ENCODE results near the gene NEO1. TPM values are rescaled to one million over a fixed set of nuclear protein-coding genes. Genes with fewer than 3 reads are reported as not detected.

NEO1 gene
- polyA plus RNA-seq, 1 of the 3 experiments (the other 2 are of a cell fraction), result 13.1 TPM

DNA sequence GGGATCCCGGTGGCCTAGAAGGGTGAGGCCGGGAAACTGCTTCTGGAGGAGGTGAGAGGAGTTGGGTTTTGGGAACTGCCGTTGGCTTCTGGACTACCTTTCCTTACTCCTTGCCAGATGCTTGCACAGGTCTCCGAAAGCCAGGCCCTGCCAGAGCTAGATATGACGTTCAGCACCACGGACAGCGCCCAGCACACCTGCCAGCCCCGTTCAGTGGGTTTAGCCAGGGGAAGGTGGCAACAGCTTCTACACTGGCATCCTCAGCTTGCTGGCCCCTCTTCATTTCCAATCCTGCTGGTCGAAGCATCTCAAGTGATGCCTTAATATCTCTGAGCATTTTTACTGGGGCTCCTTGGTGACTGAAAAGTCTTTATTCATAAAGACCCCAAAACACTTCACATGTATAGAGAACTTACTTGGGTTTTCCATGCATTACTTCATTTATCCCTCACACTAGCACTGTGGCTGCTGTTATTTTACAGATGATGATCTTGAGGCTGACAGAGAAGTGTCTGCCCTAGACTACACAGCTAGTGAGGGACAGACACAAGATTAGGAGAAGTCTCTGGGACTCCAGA is 294.6 kb downstream of the NEO1 start:
- no peak overlapping the region for H3K9ac ChIP-seq
- no peaks in the 10 kb centered on the region for H3K9me2 ChIP-seq
- H3K4me2 ChIP-seq, result no peak overlapping the region
- no peaks in the 10 kb centered on the region for H3K36me3 ChIP-seq (replicated peaks in 1 of 2; ENCODE audit: control insufficient read depth in 1 of 2, insufficient read depth in 2 of 2, low read length in 1 of 2)
- WGBS (ENCODE audit: low lambda C conversion rate), result 53% methylated on average over 7 of the region's 9 CpGs
- no peak for DNase-seq
- H3K27ac ChIP-seq (ENCODE audit: low read depth in 2 of 2, low read length in 1 of 2), result no peak overlapping the region
- H3K9me3 ChIP-seq, result no peaks in the 10 kb centered on the region
- H3K79me2 ChIP-seq (ENCODE audit: insufficient read depth), result no peaks in the 10 kb centered on the region
- H3F3A ChIP-seq (replicated peaks; ENCODE audit: insufficient read depth), result no peaks in the 10 kb centered on the region
- no peak overlapping the region for H2AFZ ChIP-seq (ENCODE audit: low read depth)
- H3K4me3 ChIP-seq (ENCODE audit: low read depth in 2 of 2, low read length in 1 of 2), result no peak overlapping the region
- H3K4me1 ChIP-seq (ENCODE audit: control insufficient read depth in 1 of 2, insufficient read depth in 2 of 2, low read depth in 1 of 2, low read length in 1 of 2), result peaks cover 0 to 3% of the 10 kb centered on the region in 2 experiments; a peak in 1 of 4 replicates
- peaks cover 5% of the 10 kb centered on the region; the same call in 1 of the 2 replicates for H3K27me3 ChIP-seq (ENCODE audit: insufficient read depth)
- ChIA-PET CTCF (no interaction called here), POLR2A (no interaction called here)
- no peaks in the 10 kb centered on the region for H4K20me1 ChIP-seq (ENCODE audit: insufficient read depth)
- TF ChIP-seq MEF2A (IDR thresholded peaks at IDR 0.05; ENCODE audit: borderline replicate concordance, low read depth), result no peak
- peak; percentile 97 for TF ChIP-seq REST (IDR thresholded peaks at IDR 0.05; ENCODE audit: low read depth, low read length)

- DNase-seq, result no peak
- Histone ChIP-seq H3K4me1 (ENCODE audit: control insufficient read depth in 1 of 2, insufficient read depth in 2 of 2, low read depth in 1 of 2, low read length in 1 of 2) (no peaks in the 10 kb centered on the region), H2AFZ (ENCODE audit: low read depth) (no peak overlapping the region), H3K4me2 (no peak overlapping the region), H4K20me1 (ENCODE audit: insufficient read depth) (no peaks in the 10 kb centered on the region), H3K4me3 (ENCODE audit: low read depth in 2 of 2, low read length in 1 of 2) (no peak overlapping the region), H3K36me3 (replicated peaks in 1 of 2; ENCODE audit: control insufficient read depth in 1 of 2, insufficient read depth in 2 of 2, low read length in 1 of 2) (no peaks in the 10 kb centered on the region), H3K9me2 (no peaks in the 10 kb centered on the region), H3F3A (replicated peaks; ENCODE audit: insufficient read depth) (no peaks in the 10 kb centered on the region), H3K9ac (no peak overlapping the region), H3K27ac (ENCODE audit: low read depth in 2 of 2, low read length in 1 of 2) (no peak overlapping the region), H3K27me3 (ENCODE audit: insufficient read depth) (peaks cover 5% of the 10 kb centered on the region; the same call in 1 of the 2 replicates), H3K79me2 (ENCODE audit: insufficient read depth) (no peaks in the 10 kb centered on the region), H3K9me3 (no peaks in the 10 kb centered on the region)
- CTCF ChIA-PET, result interaction anchor here (1.6 kb wide), 1 partner anchor 43 kb away, joined by 3 read pairs; no protein-coding TSS in a partner anchor
- TF ChIP-seq YY1 (IDR thresholded peaks at IDR 0.05; ENCODE audit: low read depth), result no peak
- POLR2A ChIA-PET, result no interaction called here
Measured at GRCh38 chr15:73349191-73349590, 296.9 kb downstream of the NEO1 start.

- 51% methylated on average over 9 of the region's 10 CpGs for WGBS (ENCODE audit: low lambda C conversion rate)
- Histone ChIP-seq H2AFZ (ENCODE audit: low read depth) (no peak overlapping the region), H3K27ac (ENCODE audit: low read depth in 2 of 2, low read length in 1 of 2) (no peak overlapping the region), H3K27me3 (ENCODE audit: insufficient read depth) (peaks cover 5% of the 10 kb centered on the region; the same call in 1 of the 2 replicates), H3K9me3 (no peaks in the 10 kb centered on the region), H3K4me3 (ENCODE audit: low read depth in 2 of 2, low read length in 1 of 2) (no peak overlapping the region), H3K4me1 (ENCODE audit: control insufficient read depth in 1 of 2, insufficient read depth in 2 of 2, low read depth in 1 of 2, low read length in 1 of 2) (no peaks in the 10 kb centered on the region; a peak in 1 of 4 replicates), H3K79me2 (ENCODE audit: insufficient read depth) (no peaks in the 10 kb centered on the region), H3F3A (replicated peaks; ENCODE audit: insufficient read depth) (no peaks in the 10 kb centered on the region), H3K9me2 (no peaks in the 10 kb centered on the region), H3K9ac (no peak overlapping the region), H3K4me2 (no peak overlapping the region), H4K20me1 (ENCODE audit: insufficient read depth) (no peaks in the 10 kb centered on the region), H3K36me3 (replicated peaks in 1 of 2; ENCODE audit: control insufficient read depth in 1 of 2, insufficient read depth in 2 of 2, low read length in 1 of 2) (no peaks in the 10 kb centered on the region)
- DNase-seq, result no peak
- POLR2A ChIA-PET, result no interaction called here
- CTCF ChIA-PET, result no interaction called here
- no peak for TF ChIP-seq USF2 (IDR thresholded peaks at IDR 0.05; ENCODE audit: borderline replicate concordance, low read depth, low read length)
- no peak for TF ChIP-seq CTCF (IDR thresholded peaks at IDR 0.05)
- no peak for TF ChIP-seq EZH2phosphoT487 (IDR thresholded peaks at IDR 0.05; ENCODE audit: borderline replicate concordance, low read depth)
- TF ChIP-seq RCOR1 (IDR thresholded peaks at IDR 0.05; ENCODE audit: low read length), result no peak
- no peak for TF ChIP-seq TCF12 (IDR thresholded peaks at IDR 0.05)
- no peak for TF ChIP-seq ELF1 (IDR thresholded peaks at IDR 0.05)
- no peak for TF ChIP-seq TEAD4 (IDR thresholded peaks at IDR 0.05; ENCODE audit: borderline replicate concordance, insufficient read depth)
- no peak for TF ChIP-seq SIN3A (IDR thresholded peaks at IDR 0.05; ENCODE audit: borderline replicate concordance, low read depth, low read length)
- TF ChIP-seq NFIC (IDR thresholded peaks at IDR 0.05; ENCODE audit: borderline replicate concordance), result no peak
- no peak for TF ChIP-seq YY1 (IDR thresholded peaks at IDR 0.05; ENCODE audit: low read depth)
- TF ChIP-seq FOSL2 (IDR thresholded peaks at IDR 0.05; ENCODE audit: borderline replicate concordance, low read depth), result no peak
- no peak for TF ChIP-seq POLR2AphosphoS5 (IDR thresholded peaks at IDR 0.05; ENCODE audit: low read depth, low read length)
- TF ChIP-seq GABPA (IDR thresholded peaks at IDR 0.05; ENCODE audit: low read depth), result no peak
- TF ChIP-seq JUND (IDR thresholded peaks at IDR 0.05), result no peak
Measured at GRCh38 chr15:73352082-73352481, 299.8 kb downstream of the NEO1 start.
